ENCODE results near the gene DDX53.

DDX53 gene

DNA sequence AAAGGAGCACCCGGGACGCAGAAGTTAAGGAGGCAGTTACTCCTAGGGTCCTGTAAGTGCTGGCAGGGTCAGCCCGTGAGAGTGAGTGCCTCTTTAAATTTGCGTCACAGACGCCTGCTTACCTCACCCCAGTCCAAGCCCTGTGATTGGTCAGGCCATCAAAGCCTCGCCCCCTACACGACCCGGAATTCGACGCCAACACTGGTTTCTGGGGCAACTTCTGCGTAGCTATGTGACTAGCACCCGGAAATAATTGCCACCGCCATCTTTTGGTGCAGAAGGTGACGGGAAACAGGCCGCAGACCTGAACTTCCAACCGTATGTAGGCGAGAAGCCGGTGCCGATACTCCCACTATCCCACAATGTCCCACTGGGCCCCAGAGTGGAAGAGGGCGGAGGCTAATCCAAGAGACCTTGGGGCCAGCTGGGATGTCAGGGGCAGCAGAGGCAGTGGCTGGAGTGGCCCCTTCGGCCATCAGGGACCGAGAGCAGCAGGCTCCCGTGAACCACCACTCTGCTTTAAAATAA is at the start of gene DDX53:
Gene DDX53, plus strand, starts transcription at position 265 of the 528 bp plus-strand sequence. Its CDS starts 98 bp downstream, at position 363.
- Mint-ChIP-seq H3K9me3 (no peaks in the 10 kb centered on the region), H3K27me3 (peaks cover 25% of the 10 kb centered on the region), H3K4me1 (ENCODE audit: low read depth) (no peaks in the 10 kb centered on the region), H3K4me3 (no peak within 1 kb of the TSS), H3K27ac (no peak within 1 kb of the TSS), H3K36me3 (ENCODE audit: low read depth) (no peaks in the 10 kb centered on the region)
- no peak for DNase-seq

DNA sequence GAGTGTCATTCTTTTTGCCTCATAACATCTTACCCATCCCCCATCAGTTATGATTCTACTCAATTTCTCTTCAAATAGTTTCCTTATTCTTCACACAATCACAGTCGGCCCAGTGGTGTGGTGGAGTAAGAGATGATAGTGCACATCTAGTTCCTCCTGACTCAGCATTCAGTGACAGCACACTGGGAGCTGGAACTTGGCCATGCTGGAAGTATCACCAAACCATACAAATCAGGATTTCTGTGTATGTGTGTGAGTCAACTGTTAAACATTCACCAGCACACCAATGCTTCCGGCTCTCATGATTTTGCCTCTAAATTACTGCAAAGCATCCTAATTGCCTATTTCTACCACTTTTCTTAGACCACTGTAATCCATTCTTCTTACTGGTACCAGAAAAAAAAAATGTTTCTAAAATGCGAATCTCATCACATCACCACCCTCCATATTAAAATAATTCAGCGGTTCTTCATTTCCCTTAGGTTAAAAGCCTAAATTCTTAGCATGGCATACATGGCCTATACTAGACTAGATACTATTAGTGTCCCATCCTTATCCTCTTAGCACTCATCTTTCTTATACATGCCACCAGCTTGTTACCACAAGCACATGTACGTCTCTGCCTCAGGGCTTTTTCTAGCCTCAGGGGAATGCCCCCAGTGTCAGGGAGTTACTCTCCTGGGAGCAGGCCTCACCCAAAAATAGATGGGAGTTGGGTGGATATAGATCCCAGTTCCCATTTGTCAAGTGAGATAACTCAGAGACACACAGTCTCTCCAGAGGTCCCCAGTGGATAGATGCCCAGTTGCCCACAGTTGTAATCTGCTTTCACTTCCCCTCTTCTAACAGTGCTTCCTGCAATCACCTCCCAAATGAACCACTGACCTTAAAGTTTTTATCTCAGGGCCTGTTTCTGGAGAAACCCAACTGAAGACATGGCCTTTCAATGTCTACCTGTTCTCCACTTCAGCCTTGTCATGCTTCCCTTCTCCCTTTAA is 49.2 kb upstream of the DDX53 start:
- DNase-seq, result no peak
- H3K4me3 Mint-ChIP-seq, result no peak overlapping the region
- no peak overlapping the region for H3K27ac Mint-ChIP-seq
- H3K27me3 Mint-ChIP-seq, result peaks cover 2% of the 10 kb centered on the region
- no peaks in the 10 kb centered on the region for H3K9me3 Mint-ChIP-seq
- no peaks in the 10 kb centered on the region for H3K36me3 Mint-ChIP-seq (ENCODE audit: low read depth)
- H3K4me1 Mint-ChIP-seq (ENCODE audit: low read depth), result no peaks in the 10 kb centered on the region

DNA sequence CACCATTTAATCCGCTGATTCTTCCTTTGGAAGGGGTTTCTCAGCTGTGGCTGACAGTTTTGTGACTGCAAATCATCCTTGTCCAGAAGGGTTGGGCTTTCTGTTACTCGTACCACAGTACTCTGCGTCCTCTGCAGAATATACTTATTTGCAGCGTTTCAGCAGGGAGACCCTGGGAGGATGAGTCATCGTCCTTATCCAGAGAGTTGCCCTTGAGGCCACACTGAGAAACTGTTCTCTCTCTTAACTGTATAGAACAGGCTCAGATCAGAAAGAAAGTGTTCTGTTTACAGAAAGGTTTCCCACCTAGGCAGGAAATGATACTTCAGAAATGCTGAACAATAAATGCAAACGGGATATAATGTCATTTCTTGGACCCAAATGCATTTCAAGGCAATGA is 47.8 kb upstream of the DDX53 start:
- Mint-ChIP-seq H3K4me3 (no peak overlapping the region), H3K36me3 (ENCODE audit: low read depth) (no peaks in the 10 kb centered on the region)

DNA sequence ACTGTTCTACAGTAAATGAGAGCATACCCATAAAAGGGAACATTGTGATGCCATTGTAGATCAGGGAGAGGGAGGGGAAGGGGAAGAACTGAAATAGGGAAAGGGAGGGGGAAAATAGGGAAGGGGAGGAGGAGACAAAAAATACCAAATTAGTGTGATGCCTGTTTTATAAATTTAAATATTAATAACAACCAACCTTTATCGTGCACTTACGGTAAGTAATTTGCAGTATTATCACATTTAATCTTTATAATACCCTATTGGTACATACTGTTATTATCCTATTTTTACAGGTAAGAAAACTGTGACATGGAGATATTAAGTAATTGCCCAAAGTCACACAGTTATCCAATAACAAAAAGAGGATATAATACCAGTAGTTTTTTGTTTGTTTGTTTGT is 41.5 kb upstream of the DDX53 start:
- Mint-ChIP-seq H3K27me3 (peaks cover 15% of the 10 kb centered on the region), H3K27ac (no peak overlapping the region), H3K4me1 (ENCODE audit: low read depth) (no peaks in the 10 kb centered on the region), H3K9me3 (no peaks in the 10 kb centered on the region), H3K4me3 (no peak overlapping the region), H3K36me3 (ENCODE audit: low read depth) (no peaks in the 10 kb centered on the region)
- DNase-seq, result no peak

More for the DNA sequence above, 47.8 kb upstream of the DDX53 start:
- no peak for DNase-seq
- H3K9me3 Mint-ChIP-seq, result no peaks in the 10 kb centered on the region
- H3K27ac Mint-ChIP-seq, result no peak overlapping the region
- peaks cover 10% of the 10 kb centered on the region for H3K27me3 Mint-ChIP-seq
- no peaks in the 10 kb centered on the region for H3K4me1 Mint-ChIP-seq (ENCODE audit: low read depth)

DNA sequence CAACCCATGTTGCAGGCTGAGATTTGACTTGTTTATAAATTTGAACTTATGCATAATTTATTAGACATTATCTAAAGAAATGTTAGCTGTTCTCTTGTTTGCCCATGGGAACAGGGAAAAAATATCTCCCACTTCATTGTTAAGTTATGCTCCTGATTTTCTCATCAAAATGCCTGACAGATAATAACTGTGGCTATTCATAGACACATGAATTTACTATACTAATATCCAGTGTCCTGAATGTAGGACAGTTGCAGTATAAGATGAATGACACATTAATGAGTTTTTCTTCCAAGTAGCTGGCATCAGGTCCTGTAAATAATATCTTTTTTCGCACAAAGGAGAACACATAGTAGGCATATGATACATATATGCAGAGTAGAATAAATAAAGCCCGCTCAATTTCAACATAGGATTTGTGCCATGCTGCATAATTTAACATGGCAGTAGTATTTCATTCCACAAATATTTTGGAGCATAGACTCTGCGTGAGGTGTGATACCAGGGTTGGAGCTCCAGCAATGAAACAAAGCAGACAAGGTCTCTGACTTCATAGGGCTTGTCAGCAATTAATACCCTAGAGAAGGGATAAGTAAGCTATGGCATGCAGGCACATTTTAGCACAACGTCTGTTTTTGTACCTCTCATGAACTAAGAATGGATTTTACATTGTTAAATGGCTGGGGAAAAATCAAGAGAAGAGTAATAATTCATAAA is 40.4 kb upstream of the DDX53 start:
- H3K9me3 Mint-ChIP-seq, result no peaks in the 10 kb centered on the region
- H3K27me3 Mint-ChIP-seq, result peaks cover 15% of the 10 kb centered on the region
- H3K36me3 Mint-ChIP-seq (ENCODE audit: low read depth), result no peaks in the 10 kb centered on the region
- H3K4me3 Mint-ChIP-seq, result no peak overlapping the region
- DNase-seq, result no peak
- no peak overlapping the region for H3K27ac Mint-ChIP-seq
- H3K4me1 Mint-ChIP-seq (ENCODE audit: low read depth), result no peaks in the 10 kb centered on the region

DNA sequence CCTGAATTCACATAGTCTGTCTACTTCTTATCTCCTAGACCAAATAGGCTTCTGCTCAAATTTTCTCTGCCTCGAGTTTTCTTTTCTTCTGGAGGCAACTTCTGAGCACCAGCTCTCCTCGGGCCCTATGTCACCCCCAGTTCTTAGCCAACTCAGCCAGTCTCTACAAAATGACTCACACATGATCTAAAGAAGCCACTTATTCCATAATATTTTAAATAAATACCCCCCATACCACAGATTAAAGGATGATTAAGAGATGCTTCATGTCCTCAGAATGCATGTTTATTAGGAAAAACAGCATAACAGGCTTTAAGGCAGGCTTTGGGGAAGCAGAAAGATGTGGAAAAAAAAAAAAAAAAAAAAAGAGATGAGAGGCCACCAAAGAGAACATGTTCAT is 36.6 kb upstream of the DDX53 start:
- Mint-ChIP-seq H3K4me3 (no peak overlapping the region), H3K27ac (no peak overlapping the region), H3K4me1 (ENCODE audit: low read depth) (no peaks in the 10 kb centered on the region), H3K27me3 (peaks cover 4% of the 10 kb centered on the region), H3K9me3 (no peaks in the 10 kb centered on the region), H3K36me3 (ENCODE audit: low read depth) (no peaks in the 10 kb centered on the region)
- DNase-seq, result no peak

DNA sequence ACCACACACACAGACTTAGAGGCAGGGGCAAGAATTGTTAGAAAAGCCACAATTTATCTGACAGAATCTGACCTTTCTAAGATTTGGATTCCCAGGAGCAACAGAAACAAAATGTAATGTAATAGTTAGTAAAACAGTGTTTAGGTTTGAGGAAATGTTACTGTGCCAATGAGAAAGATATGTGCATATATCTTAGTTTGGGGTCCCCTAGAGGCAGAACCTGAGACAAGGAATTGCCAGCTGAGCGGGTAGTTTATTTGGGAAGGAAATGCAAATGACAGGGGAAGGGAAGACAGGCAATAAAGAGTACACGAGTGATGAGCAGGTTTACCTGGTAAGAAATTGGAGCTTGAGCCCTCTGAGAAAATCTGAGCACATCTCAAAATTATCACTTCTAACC is 31.3 kb upstream of the DDX53 start:
- Mint-ChIP-seq H3K4me1 (ENCODE audit: low read depth) (no peaks in the 10 kb centered on the region), H3K4me3 (no peak overlapping the region), H3K27me3 (peaks cover 12% of the 10 kb centered on the region), H3K27ac (no peak overlapping the region), H3K9me3 (peaks cover 2% of the 10 kb centered on the region), H3K36me3 (ENCODE audit: low read depth) (no peaks in the 10 kb centered on the region)
- DNase-seq, result no peak

DNA sequence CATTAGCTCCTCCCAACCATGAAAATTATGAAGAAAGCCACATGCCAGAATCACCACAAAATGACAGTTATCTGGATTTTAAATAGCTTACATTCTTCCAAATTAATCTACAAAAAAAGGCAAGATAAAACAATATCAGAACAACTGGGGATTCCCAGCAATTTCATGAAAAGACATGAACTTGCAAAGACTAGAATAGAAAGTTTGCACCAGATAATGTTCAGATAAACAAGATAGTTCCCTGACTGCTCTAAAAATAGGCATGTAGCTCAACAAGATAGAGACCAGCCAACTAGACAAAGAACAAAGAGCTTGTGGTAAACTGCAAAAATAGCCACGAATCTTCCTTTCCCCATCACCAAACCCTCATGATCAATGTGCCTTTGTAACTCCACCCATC is 30.3 kb upstream of the DDX53 start:
- Mint-ChIP-seq H3K27me3 (peaks cover 17% of the 10 kb centered on the region), H3K4me1 (ENCODE audit: low read depth) (no peaks in the 10 kb centered on the region), H3K4me3 (no peak overlapping the region), H3K9me3 (peaks cover 2% of the 10 kb centered on the region), H3K27ac (no peak overlapping the region), H3K36me3 (ENCODE audit: low read depth) (no peaks in the 10 kb centered on the region)
- no peak for DNase-seq

DNA sequence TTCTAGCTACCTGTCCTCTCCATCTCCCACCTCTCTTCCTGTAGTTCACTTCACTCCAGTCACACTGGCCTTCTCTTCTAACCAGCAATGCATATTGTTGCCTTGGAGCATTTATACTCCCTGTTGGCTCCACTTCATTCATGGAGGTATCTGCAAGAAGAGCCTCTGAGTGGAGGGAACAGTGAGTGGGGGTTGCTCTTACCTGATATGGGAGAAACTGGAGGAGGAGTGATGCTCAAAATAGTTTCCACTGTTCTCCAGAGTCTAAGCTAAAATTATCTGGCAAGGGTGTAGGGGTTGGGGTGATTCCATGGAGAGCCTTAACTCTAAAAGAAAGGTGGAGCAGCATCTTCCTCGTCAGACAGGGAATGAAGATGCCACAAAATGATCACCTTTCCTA is 28.9 kb upstream of the DDX53 start:
- DNase-seq, result no peak
- no peaks in the 10 kb centered on the region for H3K36me3 Mint-ChIP-seq (ENCODE audit: low read depth)
- no peaks in the 10 kb centered on the region for H3K4me1 Mint-ChIP-seq (ENCODE audit: low read depth)
- peaks cover 27% of the 10 kb centered on the region for H3K27me3 Mint-ChIP-seq
- peaks cover 2% of the 10 kb centered on the region for H3K9me3 Mint-ChIP-seq
- H3K27ac Mint-ChIP-seq, result no peak overlapping the region
- no peak overlapping the region for H3K4me3 Mint-ChIP-seq

DNA sequence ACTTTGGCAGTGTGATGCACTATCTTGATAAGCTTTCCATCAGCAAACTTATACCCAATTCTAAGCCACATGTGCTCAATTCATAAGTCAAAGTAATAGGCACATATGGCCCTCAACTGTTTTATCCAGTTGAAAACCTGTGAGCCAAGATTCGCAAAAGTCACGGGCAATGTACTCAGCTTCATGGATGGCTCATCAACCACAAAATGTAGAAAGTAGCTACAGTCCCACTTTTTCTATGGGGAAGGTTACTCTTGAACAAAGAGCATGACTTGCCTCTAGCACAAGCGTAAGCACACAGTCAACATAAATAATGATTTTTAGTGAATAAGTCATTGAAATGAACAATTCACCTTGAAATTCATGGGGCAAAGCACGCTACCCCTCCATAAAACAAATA is 25.1 kb upstream of the DDX53 start:
- no peak for DNase-seq
- peaks cover 2% of the 10 kb centered on the region for H3K9me3 Mint-ChIP-seq
- H3K27me3 Mint-ChIP-seq, result peaks cover 21% of the 10 kb centered on the region
- no peaks in the 10 kb centered on the region for H3K36me3 Mint-ChIP-seq (ENCODE audit: low read depth)
- H3K4me1 Mint-ChIP-seq (ENCODE audit: low read depth), result no peaks in the 10 kb centered on the region
- H3K4me3 Mint-ChIP-seq, result no peak overlapping the region
- no peak overlapping the region for H3K27ac Mint-ChIP-seq

DNA sequence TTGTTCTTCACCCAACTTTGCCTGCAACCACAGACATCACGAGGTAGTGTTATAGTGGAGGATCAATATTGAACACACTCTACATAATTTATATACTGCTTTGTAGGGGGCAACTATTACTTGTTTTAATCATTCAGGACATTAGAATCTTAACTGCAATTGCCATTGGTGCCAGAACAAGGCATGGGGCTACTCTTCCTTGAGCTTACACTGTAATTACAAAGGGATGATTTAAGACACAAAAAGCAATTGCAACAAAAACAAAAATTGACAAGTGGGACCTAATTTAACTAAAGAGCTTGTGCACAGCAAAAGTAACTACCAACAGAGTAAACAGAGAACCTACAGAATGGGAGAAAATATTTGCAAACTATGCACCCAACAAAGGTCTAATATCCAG is 24.0 kb upstream of the DDX53 start:
- Mint-ChIP-seq H3K4me1 (ENCODE audit: low read depth) (no peaks in the 10 kb centered on the region), H3K9me3 (no peaks in the 10 kb centered on the region), H3K27me3 (peaks cover 25% of the 10 kb centered on the region), H3K27ac (no peak overlapping the region), H3K36me3 (ENCODE audit: low read depth) (no peaks in the 10 kb centered on the region), H3K4me3 (no peak overlapping the region)
- no peak for DNase-seq

DNA sequence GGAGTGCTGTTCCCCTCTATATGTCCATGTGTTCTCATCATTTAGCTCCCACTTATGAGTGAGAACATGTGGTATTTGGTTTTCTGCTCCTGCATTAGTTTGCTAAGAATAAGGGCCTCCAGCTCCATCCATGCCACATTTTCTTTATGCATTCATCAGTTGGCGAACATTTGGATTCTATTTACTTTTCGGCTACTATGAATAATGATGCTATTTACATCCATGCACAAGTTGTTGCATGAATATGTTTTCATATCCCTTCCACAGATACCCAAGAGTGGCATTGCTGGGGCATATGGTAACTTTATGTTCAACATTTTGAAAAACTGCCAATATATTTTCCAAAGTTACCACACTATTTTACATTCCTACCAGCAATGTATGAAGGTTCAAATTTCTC is 13.8 kb upstream of the DDX53 start:
- H3K4me3 Mint-ChIP-seq, result no peak overlapping the region
- H3K36me3 Mint-ChIP-seq (ENCODE audit: low read depth), result no peaks in the 10 kb centered on the region
- H3K27me3 Mint-ChIP-seq, result peaks cover 15% of the 10 kb centered on the region
- no peak overlapping the region for H3K27ac Mint-ChIP-seq
- H3K4me1 Mint-ChIP-seq (ENCODE audit: low read depth), result no peaks in the 10 kb centered on the region
- no peak for DNase-seq
- H3K9me3 Mint-ChIP-seq, result no peaks in the 10 kb centered on the region

DNA sequence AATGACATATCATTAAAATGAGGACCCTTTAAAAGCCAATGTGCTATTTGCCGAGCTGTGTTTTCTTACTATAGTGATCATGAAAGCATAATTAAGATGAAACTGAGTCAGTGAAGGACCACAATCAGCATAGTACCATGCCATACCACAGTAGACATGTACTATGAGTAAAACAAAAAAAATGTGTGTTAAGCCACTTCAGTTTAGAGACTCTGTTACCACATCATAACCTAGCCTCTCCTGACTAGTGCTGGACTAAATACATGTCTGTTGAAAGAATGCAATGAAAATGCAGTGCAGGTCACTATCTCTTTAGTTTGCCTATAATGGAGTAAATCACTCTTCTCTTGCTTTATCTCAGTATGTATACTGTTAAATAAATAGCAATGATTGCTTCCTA is 12.3 kb upstream of the DDX53 start:
- Mint-ChIP-seq H3K9me3 (no peaks in the 10 kb centered on the region), H3K4me1 (ENCODE audit: low read depth) (no peaks in the 10 kb centered on the region), H3K27ac (no peak overlapping the region), H3K36me3 (ENCODE audit: low read depth) (no peaks in the 10 kb centered on the region), H3K27me3 (peaks cover 20% of the 10 kb centered on the region), H3K4me3 (no peak overlapping the region)
- DNase-seq, result no peak

DNA sequence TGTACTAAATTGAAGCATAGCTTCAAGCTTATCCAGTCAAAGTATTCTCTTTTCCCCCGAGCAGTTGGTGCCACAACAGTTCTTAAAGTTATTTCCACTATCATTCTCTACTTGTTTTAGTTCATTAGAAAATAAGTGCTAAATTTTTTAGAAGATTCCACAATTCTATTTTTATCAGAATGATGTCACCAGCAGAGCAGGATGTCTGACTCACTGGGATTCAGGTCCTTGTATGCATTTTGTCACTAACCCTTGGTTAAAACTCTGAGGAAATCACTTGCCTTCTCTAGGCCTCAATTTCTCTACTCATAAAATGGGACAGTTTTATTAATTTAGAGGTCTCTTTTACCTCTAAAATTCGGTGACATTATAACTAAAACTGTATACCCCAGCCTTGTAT is 3.4 kb downstream of the DDX53 start:
- H3K9me3 Mint-ChIP-seq, result no peaks in the 10 kb centered on the region
- H3K27me3 Mint-ChIP-seq, result peaks cover 13% of the 10 kb centered on the region
- no peaks in the 10 kb centered on the region for H3K4me1 Mint-ChIP-seq (ENCODE audit: low read depth)
- H3K36me3 Mint-ChIP-seq (ENCODE audit: low read depth), result no peaks in the 10 kb centered on the region
- H3K4me3 Mint-ChIP-seq, result no peak overlapping the region
- no peak overlapping the region for H3K27ac Mint-ChIP-seq
- DNase-seq, result no peak

Measured in activated T-cell treated with anti-CD3 and anti-CD28 coated beads, Interleukin-2, amount 50 U/mL, for 24 hours (primary cell).